Measurements from ENCODE around the gene UPF2. TPM values are rescaled to one million over a fixed set of nuclear protein-coding genes. Genes with fewer than 3 reads are reported as not detected.

Gene UPF2
- polyA plus RNA-seq, 1 donor (not counting 4 experiments of a cell fraction or from before 2014, with no cell fraction given), result 20.3 TPM

DNA sequence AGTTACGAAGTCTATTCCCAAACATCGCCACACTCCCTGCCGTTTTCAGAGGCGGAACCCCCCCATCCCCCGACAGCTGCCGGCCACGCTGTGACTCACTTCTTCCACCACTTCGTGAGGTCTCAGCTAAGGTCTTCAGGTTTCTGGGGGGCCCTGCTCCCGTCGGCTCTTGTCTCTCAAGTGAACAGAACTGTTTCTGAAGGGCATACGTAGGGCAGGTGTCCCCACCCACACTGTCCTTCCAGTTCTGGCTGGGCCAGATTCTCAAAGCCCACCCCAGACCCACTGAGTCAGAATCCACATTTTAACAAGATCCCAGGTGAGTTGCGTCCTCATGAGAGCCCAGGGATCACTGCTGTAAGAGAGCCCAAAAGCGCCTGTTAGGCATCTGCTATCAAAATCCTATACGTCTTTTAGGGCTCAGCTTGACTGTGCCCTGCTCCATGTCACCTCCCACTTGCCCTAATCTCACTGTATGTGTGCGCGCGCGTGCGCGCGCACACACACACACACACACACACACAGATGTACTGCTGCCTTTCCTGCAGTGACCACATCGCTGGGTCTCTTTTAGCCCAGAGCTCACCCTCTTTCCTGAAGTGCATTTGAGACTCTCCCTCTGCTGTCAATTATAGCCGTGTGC, 140.7 kb downstream of the UPF2 start:
- no peak for DNase-seq (ENCODE audit: low read depth, low spot score)
- Histone ChIP-seq H3K4me3 (ENCODE audit: control insufficient read depth in 2 of 3, extremely low read depth in 1 of 3, insufficient read depth in 2 of 3, low read depth in 1 of 3, low read length in 3 of 3) (no peak overlapping the region), H2AFZ (ENCODE audit: control insufficient read depth, low read length) (no peak overlapping the region), H3K27ac (ENCODE audit: control insufficient read depth, insufficient read depth, low read length) (no peak overlapping the region), H3K4me1 (ENCODE audit: control insufficient read depth, extremely low read depth, insufficient read depth, low read length) (peaks cover 16% of the 10 kb centered on the region), H3K9ac (ENCODE audit: control insufficient read depth, extremely low read depth, insufficient read depth, low read length) (no peak overlapping the region), H3K9me3 (ENCODE audit: control insufficient read depth, low read depth, low read length) (no peaks in the 10 kb centered on the region), H3K4me2 (ENCODE audit: control insufficient read depth, extremely low read depth, insufficient read depth, low read depth, low read length) (no peak overlapping the region), H3K79me2 (ENCODE audit: control insufficient read depth, insufficient read depth, low read length) (no peaks in the 10 kb centered on the region), H3K9me1 (ENCODE audit: control insufficient read depth, extremely low read depth, insufficient read depth, low read length) (no peaks in the 10 kb centered on the region), H3K36me3 (ENCODE audit: control insufficient read depth in 2 of 2, extremely low read depth in 1 of 2, insufficient read depth in 2 of 2, low read length in 2 of 2) (no peaks in the 10 kb centered on the region), H3K27me3 (ENCODE audit: control insufficient read depth, extremely low read depth, insufficient read depth, low read length) (no peaks in the 10 kb centered on the region), H4K20me1 (ENCODE audit: control insufficient read depth, extremely low read depth, insufficient read depth, low read length) (no peaks in the 10 kb centered on the region)
- TF ChIP-seq EZH2 (IDR thresholded peaks at IDR 0.05; ENCODE audit: low read length), result no peak
- TF ChIP-seq, protein P1, sequence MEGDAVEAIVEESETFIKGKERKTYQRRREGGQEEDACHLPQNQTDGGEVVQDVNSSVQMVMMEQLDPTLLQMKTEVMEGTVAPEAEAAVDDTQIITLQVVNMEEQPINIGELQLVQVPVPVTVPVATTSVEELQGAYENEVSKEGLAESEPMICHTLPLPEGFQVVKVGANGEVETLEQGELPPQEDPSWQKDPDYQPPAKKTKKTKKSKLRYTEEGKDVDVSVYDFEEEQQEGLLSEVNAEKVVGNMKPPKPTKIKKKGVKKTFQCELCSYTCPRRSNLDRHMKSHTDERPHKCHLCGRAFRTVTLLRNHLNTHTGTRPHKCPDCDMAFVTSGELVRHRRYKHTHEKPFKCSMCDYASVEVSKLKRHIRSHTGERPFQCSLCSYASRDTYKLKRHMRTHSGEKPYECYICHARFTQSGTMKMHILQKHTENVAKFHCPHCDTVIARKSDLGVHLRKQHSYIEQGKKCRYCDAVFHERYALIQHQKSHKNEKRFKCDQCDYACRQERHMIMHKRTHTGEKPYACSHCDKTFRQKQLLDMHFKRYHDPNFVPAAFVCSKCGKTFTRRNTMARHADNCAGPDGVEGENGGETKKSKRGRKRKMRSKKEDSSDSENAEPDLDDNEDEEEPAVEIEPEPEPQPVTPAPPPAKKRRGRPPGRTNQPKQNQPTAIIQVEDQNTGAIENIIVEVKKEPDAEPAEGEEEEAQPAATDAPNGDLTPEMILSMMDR (optimal IDR thresholded peaks at IDR 0.05 in 1 of 3, IDR thresholded peaks at IDR 0.05 in 1 of 3, conservative IDR thresholded peaks at IDR 0.05 in 1 of 3; ENCODE audit: extremely low read depth in 1 of 3, insufficient read depth in 2 of 3, low read length in 3 of 3), result no peak
- dilution Hi-C loops (cut with MboI; ENCODE audit: extremely low pct_ligation_motif_present, low sequenced_read_pairs), result no loop called here
- no peak for FAIRE-seq

DNA sequence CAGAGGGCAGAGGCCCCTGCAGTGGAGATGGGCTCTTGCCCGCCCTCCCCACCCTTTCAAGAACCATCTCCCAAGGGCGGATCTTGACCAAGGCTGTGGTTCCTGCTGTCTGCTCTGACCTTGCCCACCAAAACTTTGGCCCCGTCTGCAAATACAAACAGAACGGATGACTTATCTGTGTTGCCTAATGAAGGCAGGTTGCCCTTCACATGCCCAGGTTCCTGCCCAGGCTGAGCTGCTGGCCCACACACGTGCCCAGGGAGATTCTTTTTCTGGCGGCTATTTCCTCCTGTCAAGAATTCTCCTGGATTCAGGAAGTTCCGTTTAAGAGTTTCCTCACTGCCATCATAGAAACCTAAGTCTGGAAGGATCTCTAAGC, 141.2 kb downstream of the UPF2 start:
- Histone ChIP-seq H3K4me2 (ENCODE audit: control insufficient read depth, extremely low read depth, insufficient read depth, low read depth, low read length) (no peak overlapping the region), H3K9me1 (ENCODE audit: control insufficient read depth, extremely low read depth, insufficient read depth, low read length) (no peaks in the 10 kb centered on the region), H2AFZ (ENCODE audit: control insufficient read depth, low read length) (no peak overlapping the region), H3K4me1 (ENCODE audit: control insufficient read depth, extremely low read depth, insufficient read depth, low read length) (peaks cover 16% of the 10 kb centered on the region), H4K20me1 (ENCODE audit: control insufficient read depth, extremely low read depth, insufficient read depth, low read length) (no peaks in the 10 kb centered on the region), H3K27ac (ENCODE audit: control insufficient read depth, insufficient read depth, low read length) (no peak overlapping the region), H3K27me3 (ENCODE audit: control insufficient read depth, extremely low read depth, insufficient read depth, low read length) (no peaks in the 10 kb centered on the region), H3K79me2 (ENCODE audit: control insufficient read depth, insufficient read depth, low read length) (no peaks in the 10 kb centered on the region), H3K9ac (ENCODE audit: control insufficient read depth, extremely low read depth, insufficient read depth, low read length) (no peak overlapping the region), H3K9me3 (ENCODE audit: control insufficient read depth, low read depth, low read length) (no peaks in the 10 kb centered on the region), H3K36me3 (ENCODE audit: control insufficient read depth in 2 of 2, extremely low read depth in 1 of 2, insufficient read depth in 2 of 2, low read length in 2 of 2) (no peaks in the 10 kb centered on the region), H3K4me3 (ENCODE audit: control insufficient read depth in 2 of 3, extremely low read depth in 1 of 3, insufficient read depth in 2 of 3, low read depth in 1 of 3, low read length in 3 of 3) (no peak overlapping the region)
- TF ChIP-seq EZH2 (IDR thresholded peaks at IDR 0.05; ENCODE audit: low read length), result no peak
- TF ChIP-seq, protein P1 (optimal IDR thresholded peaks at IDR 0.05 in 1 of 3, IDR thresholded peaks at IDR 0.05 in 1 of 3, conservative IDR thresholded peaks at IDR 0.05 in 1 of 3; ENCODE audit: extremely low read depth in 1 of 3, insufficient read depth in 2 of 3, low read length in 3 of 3), result no peak
- FAIRE-seq, result no peak
- dilution Hi-C loops (cut with MboI; ENCODE audit: extremely low pct_ligation_motif_present, low sequenced_read_pairs), result no loop called here
- no peak for DNase-seq (ENCODE audit: low read depth, low spot score)
